Gastrocnemius medialis (tissue), 4 donors: ENCODE data around the gene BMP4. TPM values are rescaled to one million over a fixed set of nuclear protein-coding genes. Genes with fewer than 3 reads are reported as not detected.

ENCODE experiments used
- ATAC-seq, 2 donors: fragments of 150-250 bp; one replicate each; pipeline ENCODE4 v1.9.1; 2016
- DNase-seq, 2 donors: peaks; one replicate each; pipeline ENCODE4 v3.0.0-alpha.2; 2019
- H3K27ac ChIP-seq, 4 donors: fragments of 200-600 bp; sonication (generic); 1 replicate in 1 of 4; 2 replicates in 3 of 4; pipeline ENCODE4 v1.5.1; 2016 to 2018; ENCODE audit warnings: mild to moderate bottlenecking in 2 of 4, moderate library complexity in 1 of 4
- H3K27me3 ChIP-seq, 3 donors: fragments of 200-600 bp; sonication (generic) in 2 of 3; 1 replicate in 1 of 3; 2 replicates in 2 of 3; pipeline versions ENCODE4 v1.5.1 to v1.6.0; 2016 to 2019; ENCODE audit warnings: mild to moderate bottlenecking in 1 of 3, moderate library complexity in 1 of 3
- H3K36me3 ChIP-seq, 2 donors: fragments of 200-600 bp; sonication (generic) in 1 of 2; one replicate each; pipeline ENCODE4 v1.5.1; 2017 to 2018
- H3K4me1 ChIP-seq, 2 donors: fragments of 200-600 bp; sonication (generic) in 1 of 2; one replicate each; pipeline ENCODE4 v1.5.1; 2016 to 2017; ENCODE audit warnings: mild to moderate bottlenecking in 2 of 2
- H3K4me3 ChIP-seq, 4 donors: fragments of 200-600 bp; sonication (generic) in 3 of 4; 1 replicate in 1 of 4; 2 replicates in 3 of 4; pipeline ENCODE4 v1.5.1; 2016 to 2019; ENCODE audit warnings: mild to moderate bottlenecking in 2 of 4
- H3K9me3 ChIP-seq, 3 donors: fragments of 200-600 bp; sonication (generic) in 2 of 3; 1 replicate in 1 of 3; 2 replicates in 2 of 3; pipeline ENCODE4 v1.5.1; 2016 to 2019
- POLR2A ChIP-seq, 2 donors: fragments of 450-650 bp; IDR thresholded peaks; one replicate each; pipeline ENCODE4 v1.6.1; 2017; ENCODE audit warnings: antibody characterized with exemption in 2 of 2, mild to moderate bottlenecking in 2 of 2, moderate library complexity in 2 of 2
- in situ Hi-C, 4 donors: fragments of 200-750 bp; cut with MboI; loops; one replicate each; pipeline versions ENCODE4 v1.15.0 to v1.8.0; 2017; ENCODE audit warnings: low sequenced_read_pairs in 4 of 4
- intact Hi-C: fragments of 100-400 bp; cut with DNase I; formaldehyde crosslinking; loops from one replicate; pipeline ENCODE4 v1.15.1; 2023; ENCODE audit warnings: low total_unique reads
- total RNA-seq, 4 donors: library from RNA; depleted of rRNA; stranded (reverse); fragments of >200 nt; gene quantifications; one replicate each; pipeline versions ENCODE4 v1.1.0 to v1.2.3, GENCODE V29; 2016
- TF ChIP-seq, protein P1 (sequence below), 5 experiments: fragments of 450-650 bp in 3 of 5; fragments of 200-600 bp in 2 of 5; sonication (generic) in 2 of 5; IDR thresholded peaks in 4 of 5; conservative IDR thresholded peaks in 1 of 5; 1 replicate in 4 of 5; 2 replicates in 1 of 5; pipeline ENCODE4 v1.5.1; 2016 to 2019; ENCODE audit warnings: antibody characterized with exemption in 5 of 5, mild to moderate bottlenecking in 3 of 5, moderate library complexity in 3 of 5

BMP4 gene
- total RNA-seq, 4 donors from 2014 or later: 2.0 to 9.4 (median 7.6) TPM

DNA sequence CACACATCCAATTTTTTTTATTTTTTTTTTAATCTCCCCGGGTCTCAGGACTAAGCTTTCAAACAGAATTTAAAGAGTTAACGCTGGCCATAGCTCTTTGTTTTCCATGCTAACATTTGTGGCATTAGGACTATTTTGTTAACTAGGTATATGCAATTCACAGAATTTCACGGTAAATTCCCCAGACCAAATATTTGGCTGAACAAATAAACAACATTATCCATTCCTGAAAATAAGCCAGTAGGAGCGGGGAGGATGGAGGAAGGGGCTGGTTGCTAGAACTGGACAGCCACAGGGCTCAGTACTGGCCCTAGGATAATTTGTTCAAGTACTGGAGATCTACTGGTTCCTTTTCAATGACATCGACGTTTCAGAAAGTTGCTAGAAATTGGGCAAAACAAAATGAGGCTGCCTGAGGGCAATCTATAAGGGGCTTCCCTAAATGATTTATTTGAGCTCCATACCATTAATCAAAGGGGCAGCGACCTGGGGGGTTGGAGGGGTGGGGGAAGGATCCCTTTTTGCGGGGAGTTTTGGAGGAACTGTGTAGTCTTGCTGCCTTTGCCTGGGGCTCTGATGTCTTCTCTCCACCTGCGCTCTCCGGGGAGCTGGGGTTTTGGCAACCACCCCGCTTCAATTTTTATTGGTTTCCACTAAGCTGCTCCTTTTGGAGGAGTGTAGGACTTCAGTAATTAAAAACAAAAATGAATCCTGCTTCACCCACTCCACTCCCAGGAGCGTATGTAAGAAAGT lies 9.0 kb downstream of the BMP4 start:
- TF ChIP-seq, protein P1, sequence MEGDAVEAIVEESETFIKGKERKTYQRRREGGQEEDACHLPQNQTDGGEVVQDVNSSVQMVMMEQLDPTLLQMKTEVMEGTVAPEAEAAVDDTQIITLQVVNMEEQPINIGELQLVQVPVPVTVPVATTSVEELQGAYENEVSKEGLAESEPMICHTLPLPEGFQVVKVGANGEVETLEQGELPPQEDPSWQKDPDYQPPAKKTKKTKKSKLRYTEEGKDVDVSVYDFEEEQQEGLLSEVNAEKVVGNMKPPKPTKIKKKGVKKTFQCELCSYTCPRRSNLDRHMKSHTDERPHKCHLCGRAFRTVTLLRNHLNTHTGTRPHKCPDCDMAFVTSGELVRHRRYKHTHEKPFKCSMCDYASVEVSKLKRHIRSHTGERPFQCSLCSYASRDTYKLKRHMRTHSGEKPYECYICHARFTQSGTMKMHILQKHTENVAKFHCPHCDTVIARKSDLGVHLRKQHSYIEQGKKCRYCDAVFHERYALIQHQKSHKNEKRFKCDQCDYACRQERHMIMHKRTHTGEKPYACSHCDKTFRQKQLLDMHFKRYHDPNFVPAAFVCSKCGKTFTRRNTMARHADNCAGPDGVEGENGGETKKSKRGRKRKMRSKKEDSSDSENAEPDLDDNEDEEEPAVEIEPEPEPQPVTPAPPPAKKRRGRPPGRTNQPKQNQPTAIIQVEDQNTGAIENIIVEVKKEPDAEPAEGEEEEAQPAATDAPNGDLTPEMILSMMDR (IDR thresholded peaks at IDR 0.05 in 4 of 5, conservative IDR thresholded peaks at IDR 0.05 in 1 of 5): no peak
- TF ChIP-seq POLR2A (IDR thresholded peaks at IDR 0.05): no peak
- intact Hi-C loops: no loop called here
- Histone ChIP-seq H3K36me3 (no peaks in the 10 kb centered on the region), H3K4me3 (no peak overlapping the region), H3K27me3 (peaks cover 23 to 43% (median 39%) of the 10 kb centered on the region in 3 donors), H3K9me3 (no peaks in the 10 kb centered on the region), H3K4me1 (peaks cover 0 to 9% of the 10 kb centered on the region in 2 donors), H3K27ac (no peak overlapping the region)
- DNase-seq (peak in 1 of 2 donors; percentile 15), ATAC-seq (no peak)
- in situ Hi-C loops: no loop called here

DNA sequence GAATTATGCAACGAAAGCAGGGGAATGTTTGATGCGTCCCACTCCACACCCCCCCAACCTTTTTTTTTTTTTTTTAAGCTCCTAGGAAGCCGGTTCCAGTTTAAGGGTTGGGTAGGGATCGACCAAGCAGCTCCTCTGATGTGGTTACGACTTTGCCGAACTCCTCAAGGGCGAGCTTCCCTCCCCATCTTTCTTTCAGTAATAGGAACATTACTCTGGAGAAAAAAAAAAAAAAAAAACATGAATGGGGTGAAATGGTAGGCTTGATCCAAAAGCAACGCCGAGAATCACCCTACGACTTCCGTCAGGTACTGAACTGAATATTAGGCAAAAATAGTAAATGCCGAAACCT lies 9.6 kb downstream of the BMP4 start:
- peaks cover 0 to 8% of the 10 kb centered on the region in 2 donors for H3K4me1 ChIP-seq
- DNase-seq (no peak), ATAC-seq (no peak)
- no peak overlapping the region for H3K27ac ChIP-seq
- H3K4me3 ChIP-seq: peak overlapping the region in 1 of 4 donors; percentile 28
- in situ Hi-C loops: no loop called here
- no peaks in the 10 kb centered on the region for H3K9me3 ChIP-seq
- H3K27me3 ChIP-seq: peaks cover 18 to 40% (median 38%) of the 10 kb centered on the region in 3 donors
- intact Hi-C loops: no loop called here
- no peaks in the 10 kb centered on the region for H3K36me3 ChIP-seq
- TF ChIP-seq, protein P1 (IDR thresholded peaks at IDR 0.05 in 4 of 5, conservative IDR thresholded peaks at IDR 0.05 in 1 of 5): no peak
- TF ChIP-seq POLR2A (IDR thresholded peaks at IDR 0.05): no peak

DNA sequence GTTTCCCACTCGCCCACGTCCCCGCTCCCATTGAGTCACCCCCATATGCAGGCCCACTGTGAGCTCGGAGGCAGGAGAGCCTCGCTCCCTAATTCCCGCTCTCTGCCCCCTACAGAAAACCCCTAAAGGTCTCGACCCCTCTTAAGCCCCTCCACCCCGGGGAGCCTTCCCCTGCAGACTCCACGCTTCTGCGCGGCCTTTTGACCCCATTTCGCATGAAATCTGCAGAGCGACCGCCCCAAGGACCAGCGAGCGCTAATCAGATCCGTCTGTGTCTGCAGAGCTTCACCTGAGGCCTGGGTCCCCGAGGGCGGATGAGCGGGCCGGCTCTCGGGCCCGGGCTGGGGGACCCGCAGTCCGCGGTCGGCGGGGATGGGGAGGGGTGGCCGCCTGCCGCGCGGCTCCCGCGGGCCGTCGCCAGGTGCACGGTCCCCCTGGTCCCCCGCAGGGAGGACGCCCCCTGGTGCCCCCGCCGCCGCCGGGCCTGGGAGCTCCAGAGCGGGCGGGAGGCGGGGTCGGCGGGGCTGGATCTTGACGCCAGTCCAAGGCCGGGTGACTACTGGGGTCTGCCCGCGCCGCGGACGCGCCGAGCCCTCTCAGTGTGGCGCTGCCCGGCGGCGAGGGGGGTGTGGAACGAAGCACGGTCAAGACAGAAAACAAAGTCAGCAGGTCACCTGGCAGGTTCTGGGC lies 10.1 kb downstream of the BMP4 start:
- H3K4me3 ChIP-seq: peak overlapping the region in 2 of 4 donors; percentile 19 to 28
- no peaks in the 10 kb centered on the region for H3K36me3 ChIP-seq
- ATAC-seq (no peak), DNase-seq (no peak)
- no peaks in the 10 kb centered on the region for H3K9me3 ChIP-seq
- H3K27ac ChIP-seq: no peak overlapping the region
- no peak for TF ChIP-seq POLR2A (IDR thresholded peaks at IDR 0.05)
- TF ChIP-seq, protein P1 (IDR thresholded peaks at IDR 0.05 in 4 of 5, conservative IDR thresholded peaks at IDR 0.05 in 1 of 5): no peak
- peaks cover 0 to 4% of the 10 kb centered on the region in 2 donors for H3K4me1 ChIP-seq
- peaks cover 13 to 36% (median 34%) of the 10 kb centered on the region in 3 donors for H3K27me3 ChIP-seq
- intact Hi-C loops (no loop called here), in situ Hi-C loops (no loop called here)

DNA sequence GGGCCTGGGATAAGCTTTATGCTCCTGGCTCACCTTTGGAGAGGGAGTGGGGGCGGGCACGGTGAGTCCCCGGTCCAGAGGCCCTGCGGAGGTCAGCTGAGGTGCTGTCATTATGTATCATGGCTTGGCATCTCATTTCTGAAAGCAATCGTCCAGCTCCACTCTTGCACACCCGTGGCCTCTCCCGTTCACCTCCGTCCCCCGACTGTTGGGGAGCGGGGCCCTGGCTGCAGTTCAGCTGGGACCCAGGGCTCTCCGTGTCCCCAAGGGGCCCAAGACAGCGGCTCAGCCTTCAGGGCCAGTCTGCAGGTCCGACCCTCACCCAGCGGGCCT lies 10.6 kb downstream of the BMP4 start:
- peaks cover 12 to 31% (median 29%) of the 10 kb centered on the region in 3 donors for H3K27me3 ChIP-seq
- H3K4me1 ChIP-seq: no peaks in the 10 kb centered on the region
- intact Hi-C loops: no loop called here
- ATAC-seq: no peak
- no peaks in the 10 kb centered on the region for H3K36me3 ChIP-seq
- no peak overlapping the region for H3K27ac ChIP-seq
- in situ Hi-C loops: no loop called here
- no peak overlapping the region for H3K4me3 ChIP-seq
- no peaks in the 10 kb centered on the region for H3K9me3 ChIP-seq
- DNase-seq: no peak
- TF ChIP-seq POLR2A (IDR thresholded peaks at IDR 0.05): no peak
- TF ChIP-seq, protein P1 (IDR thresholded peaks at IDR 0.05 in 4 of 5, conservative IDR thresholded peaks at IDR 0.05 in 1 of 5): no peak
